BE2C (cell line): ENCODE data around the gene P4HA2.

Source experiments
- DNase-seq: peaks from one replicate; pipeline ENCODE4 v3.0.0-alpha.2; 2020
- H3K27me3 ChIP-seq: fragments of 250-450 bp; sonication (Bioruptor Pico); 2 replicates; pipeline ENCODE4 v1.5.1; 2020; ENCODE audit warnings: mild to moderate bottlenecking
- H3K36me3 ChIP-seq: fragments of 250-450 bp; sonication (Bioruptor Pico); 2 replicates; pipeline ENCODE4 v1.5.1; 2020; ENCODE audit warnings: mild to moderate bottlenecking
- H3K4me1 ChIP-seq: fragments of 250-450 bp; sonication (Bioruptor Pico); 2 replicates; pipeline ENCODE4 v1.5.1; 2020
- H3K4me3 ChIP-seq: 2 replicates; pipeline ENCODE4 v1.5.1; 2011; ENCODE audit warnings: low read depth, low read length
- H3K9me3 ChIP-seq: fragments of 250-450 bp; sonication (Bioruptor Pico); 2 replicates; pipeline ENCODE4 v1.5.1; 2020
- TF ChIP-seq, protein P1 (sequence below): IDR thresholded peaks from 2 replicates; pipeline ENCODE4 v1.5.1; 2012; ENCODE audit warnings: mild to moderate bottlenecking, low read depth, low read length

Gene P4HA2

DNA sequence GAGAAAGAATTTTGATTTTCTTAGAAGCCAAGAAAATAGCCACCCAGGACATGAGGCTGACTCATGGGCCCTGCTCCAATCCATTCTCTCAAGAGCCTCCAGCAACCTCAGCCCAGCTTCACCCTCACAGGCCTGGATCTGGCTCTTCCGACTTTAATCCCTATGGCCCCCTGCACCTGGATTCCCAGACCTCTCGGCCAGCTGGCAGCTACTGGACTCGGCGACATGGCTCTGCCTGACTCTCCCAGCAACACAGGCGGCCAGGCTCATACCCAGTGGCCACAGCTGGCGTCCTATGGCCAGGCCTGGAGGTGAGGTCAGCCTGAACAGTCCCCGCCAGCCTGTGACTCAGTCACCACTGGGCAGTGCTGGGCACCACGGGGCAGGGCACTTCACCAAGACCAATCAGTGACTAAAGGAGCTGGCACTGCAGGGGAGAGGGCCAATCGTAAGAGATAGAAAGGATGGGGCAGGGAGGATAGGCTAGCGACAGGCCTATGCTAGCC, 23.6 kb upstream of the P4HA2 start:
- Histone ChIP-seq H3K4me3 (no peak overlapping the region), H3K4me1 (no peaks in the 10 kb centered on the region), H3K27me3 (no peaks in the 10 kb centered on the region), H3K36me3 (no peaks in the 10 kb centered on the region), H3K9me3 (no peaks in the 10 kb centered on the region)
- TF ChIP-seq, protein P1, sequence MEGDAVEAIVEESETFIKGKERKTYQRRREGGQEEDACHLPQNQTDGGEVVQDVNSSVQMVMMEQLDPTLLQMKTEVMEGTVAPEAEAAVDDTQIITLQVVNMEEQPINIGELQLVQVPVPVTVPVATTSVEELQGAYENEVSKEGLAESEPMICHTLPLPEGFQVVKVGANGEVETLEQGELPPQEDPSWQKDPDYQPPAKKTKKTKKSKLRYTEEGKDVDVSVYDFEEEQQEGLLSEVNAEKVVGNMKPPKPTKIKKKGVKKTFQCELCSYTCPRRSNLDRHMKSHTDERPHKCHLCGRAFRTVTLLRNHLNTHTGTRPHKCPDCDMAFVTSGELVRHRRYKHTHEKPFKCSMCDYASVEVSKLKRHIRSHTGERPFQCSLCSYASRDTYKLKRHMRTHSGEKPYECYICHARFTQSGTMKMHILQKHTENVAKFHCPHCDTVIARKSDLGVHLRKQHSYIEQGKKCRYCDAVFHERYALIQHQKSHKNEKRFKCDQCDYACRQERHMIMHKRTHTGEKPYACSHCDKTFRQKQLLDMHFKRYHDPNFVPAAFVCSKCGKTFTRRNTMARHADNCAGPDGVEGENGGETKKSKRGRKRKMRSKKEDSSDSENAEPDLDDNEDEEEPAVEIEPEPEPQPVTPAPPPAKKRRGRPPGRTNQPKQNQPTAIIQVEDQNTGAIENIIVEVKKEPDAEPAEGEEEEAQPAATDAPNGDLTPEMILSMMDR = no peak
- DNase-seq = no peak

DNA sequence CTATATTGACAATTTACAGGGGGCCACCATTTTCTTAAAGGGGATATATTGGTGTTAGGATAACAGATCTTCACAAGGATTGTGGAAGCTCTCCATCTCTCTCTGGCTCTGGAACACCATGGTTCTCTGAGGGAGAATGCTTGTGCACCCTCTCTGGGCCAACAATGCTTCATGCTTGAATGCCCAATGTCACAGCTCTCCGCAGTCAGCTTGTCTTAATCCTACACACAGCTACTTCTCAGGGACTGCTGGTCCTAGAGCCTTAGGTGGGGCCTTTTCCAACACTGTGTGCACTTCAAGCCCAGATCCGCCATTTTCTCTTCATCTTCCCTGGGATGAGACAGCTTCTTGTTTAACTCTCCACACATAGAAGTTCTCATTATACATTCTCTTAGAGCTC, 22.9 kb upstream of the P4HA2 start:
- no peaks in the 10 kb centered on the region for H3K27me3 ChIP-seq
- no peak overlapping the region for H3K4me3 ChIP-seq
- H3K4me1 ChIP-seq = no peaks in the 10 kb centered on the region
- no peaks in the 10 kb centered on the region for H3K9me3 ChIP-seq
- no peaks in the 10 kb centered on the region for H3K36me3 ChIP-seq
- DNase-seq = no peak
- TF ChIP-seq, protein P1 = no peak

DNA sequence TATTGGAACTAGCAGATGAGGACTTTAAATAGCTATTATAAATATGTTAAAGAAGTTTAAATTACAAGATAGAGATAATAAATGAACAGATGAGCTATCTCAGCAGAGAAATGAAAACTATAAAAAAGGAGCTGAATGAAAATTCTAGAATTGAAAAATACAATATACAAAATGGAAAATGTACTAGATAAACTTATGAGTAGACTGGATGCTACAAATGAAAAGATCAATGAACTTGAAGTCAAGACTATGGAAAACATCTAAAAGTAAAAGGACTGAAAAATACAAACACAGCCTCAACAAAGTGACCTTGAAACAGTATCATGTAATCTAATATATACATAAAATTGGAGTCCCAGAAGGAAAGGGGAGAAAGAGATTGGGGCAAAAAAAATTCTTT, 19.2 kb upstream of the P4HA2 start:
- DNase-seq = no peak
- Histone ChIP-seq H3K9me3 (no peaks in the 10 kb centered on the region), H3K36me3 (no peaks in the 10 kb centered on the region), H3K4me1 (no peaks in the 10 kb centered on the region), H3K4me3 (no peak overlapping the region), H3K27me3 (no peaks in the 10 kb centered on the region)
- TF ChIP-seq, protein P1 = no peak

DNA sequence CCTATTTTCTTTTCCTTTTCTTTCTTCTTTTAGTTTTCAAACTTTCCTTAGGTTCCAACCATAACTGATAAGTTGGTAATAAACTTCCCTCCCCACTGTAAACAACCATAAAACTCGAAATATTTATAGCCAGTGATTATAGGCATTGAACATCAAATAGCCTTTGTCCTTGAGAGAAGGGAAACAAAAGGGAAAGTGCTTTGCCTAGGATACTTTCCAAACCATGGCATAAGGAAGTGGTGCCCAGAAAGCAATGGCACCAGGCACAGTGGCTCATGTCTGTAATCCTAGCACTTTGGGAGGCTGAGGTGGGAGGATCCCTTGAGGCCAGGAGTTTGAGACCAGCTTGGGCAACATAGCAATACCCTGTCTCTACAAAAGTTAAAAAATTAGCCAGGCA, 17.9 kb upstream of the P4HA2 start:
- Histone ChIP-seq H3K27me3 (no peaks in the 10 kb centered on the region), H3K36me3 (no peaks in the 10 kb centered on the region), H3K9me3 (no peaks in the 10 kb centered on the region), H3K4me3 (no peak overlapping the region), H3K4me1 (no peaks in the 10 kb centered on the region)
- TF ChIP-seq, protein P1 = no peak
- no peak for DNase-seq

DNA sequence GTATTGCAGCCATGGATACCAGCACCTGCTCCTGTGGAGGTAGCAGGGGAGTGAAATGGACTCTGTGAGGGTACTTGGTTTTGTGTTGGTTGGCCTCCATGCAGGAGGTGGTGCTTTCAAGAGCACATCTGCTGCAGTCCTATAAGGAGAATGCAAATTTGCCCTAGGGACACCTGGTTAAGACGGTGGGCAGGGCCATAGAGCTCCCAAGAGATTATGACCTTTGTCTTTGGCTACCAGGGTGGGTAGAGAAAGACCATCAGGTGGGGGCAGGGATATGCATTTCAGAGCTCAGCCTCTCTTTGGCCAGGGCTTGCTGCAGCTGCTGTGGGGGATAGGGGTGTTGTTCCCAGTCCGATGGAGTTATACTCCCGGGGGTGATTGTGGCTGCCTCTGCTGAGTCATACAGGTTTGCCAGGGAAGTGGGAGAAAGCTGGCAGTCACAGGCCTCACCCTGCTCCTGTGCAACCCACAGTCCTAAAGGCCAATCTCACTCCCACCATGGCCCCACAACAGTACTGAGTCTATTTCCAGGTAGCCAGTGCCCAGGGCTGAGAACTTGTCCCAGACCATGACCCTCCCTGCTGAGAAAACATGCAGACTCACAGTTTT, 15.8 kb upstream of the P4HA2 start:
- no peak for DNase-seq
- H3K4me3 ChIP-seq = no peak overlapping the region
- H3K36me3 ChIP-seq = no peaks in the 10 kb centered on the region
- H3K9me3 ChIP-seq = no peaks in the 10 kb centered on the region
- H3K27me3 ChIP-seq = no peaks in the 10 kb centered on the region
- no peaks in the 10 kb centered on the region for H3K4me1 ChIP-seq
- TF ChIP-seq, protein P1 = no peak

DNA sequence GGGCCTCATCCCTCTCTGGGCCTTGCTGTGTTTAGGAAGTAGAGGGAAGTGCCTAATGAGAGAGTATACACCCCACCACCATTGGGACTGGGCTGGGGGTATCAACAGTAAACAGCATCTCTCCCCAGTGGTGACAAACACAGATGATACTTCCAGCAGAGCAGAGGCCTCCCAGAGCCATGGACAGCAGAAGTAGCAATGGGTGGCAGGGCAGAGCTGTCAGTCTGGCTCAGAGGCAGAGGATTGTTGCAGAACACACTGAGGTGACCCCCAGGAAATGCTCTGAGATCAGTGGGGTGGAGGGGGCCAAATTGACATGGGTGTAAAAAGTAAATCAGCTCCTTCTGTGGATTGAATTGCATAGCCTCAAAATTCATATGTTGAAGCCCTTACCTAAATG, 12.1 kb upstream of the P4HA2 start:
- TF ChIP-seq, protein P1 = no peak
- DNase-seq = no peak
- Histone ChIP-seq H3K9me3 (no peaks in the 10 kb centered on the region), H3K4me3 (no peak overlapping the region), H3K27me3 (no peaks in the 10 kb centered on the region), H3K36me3 (no peaks in the 10 kb centered on the region), H3K4me1 (no peaks in the 10 kb centered on the region)
